GM19468 (cell line): ENCODE measurements around the gene STX4.
A peak's percentile ranks its signal among the peaks of the same experiment; 100 is the strongest.

Source experiments
- ATAC-seq: cut with Tn5 transposase; IDR thresholded peaks from one replicate; pipeline ENCODE4 v1.9.1; 2021; ENCODE audit warnings: mild to moderate bottlenecking, moderate library complexity, moderate number of reproducible peaks; ENCODE audit not compliant: unreplicated experiment; ENCODE audit errors: extremely low read depth

The STX4 gene

DNA sequence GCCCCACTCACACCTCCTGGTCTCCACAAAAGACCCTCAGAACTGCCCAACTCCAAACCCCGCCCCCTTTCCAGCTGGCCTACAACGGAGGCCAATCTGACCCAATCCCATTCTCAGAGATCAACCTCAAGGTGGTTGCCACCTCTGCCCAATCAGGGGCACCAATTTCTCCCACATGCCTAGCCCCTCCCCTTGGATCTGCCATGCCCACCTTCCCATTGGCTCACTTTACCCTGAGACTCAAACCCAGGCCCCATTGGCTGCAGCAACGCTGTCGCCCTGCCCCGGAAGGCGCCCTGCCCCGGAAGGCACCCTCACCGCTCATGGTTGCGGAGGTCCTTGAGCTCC is 30.1 kb downstream of the STX4 start:
- no peak for ATAC-seq

DNA sequence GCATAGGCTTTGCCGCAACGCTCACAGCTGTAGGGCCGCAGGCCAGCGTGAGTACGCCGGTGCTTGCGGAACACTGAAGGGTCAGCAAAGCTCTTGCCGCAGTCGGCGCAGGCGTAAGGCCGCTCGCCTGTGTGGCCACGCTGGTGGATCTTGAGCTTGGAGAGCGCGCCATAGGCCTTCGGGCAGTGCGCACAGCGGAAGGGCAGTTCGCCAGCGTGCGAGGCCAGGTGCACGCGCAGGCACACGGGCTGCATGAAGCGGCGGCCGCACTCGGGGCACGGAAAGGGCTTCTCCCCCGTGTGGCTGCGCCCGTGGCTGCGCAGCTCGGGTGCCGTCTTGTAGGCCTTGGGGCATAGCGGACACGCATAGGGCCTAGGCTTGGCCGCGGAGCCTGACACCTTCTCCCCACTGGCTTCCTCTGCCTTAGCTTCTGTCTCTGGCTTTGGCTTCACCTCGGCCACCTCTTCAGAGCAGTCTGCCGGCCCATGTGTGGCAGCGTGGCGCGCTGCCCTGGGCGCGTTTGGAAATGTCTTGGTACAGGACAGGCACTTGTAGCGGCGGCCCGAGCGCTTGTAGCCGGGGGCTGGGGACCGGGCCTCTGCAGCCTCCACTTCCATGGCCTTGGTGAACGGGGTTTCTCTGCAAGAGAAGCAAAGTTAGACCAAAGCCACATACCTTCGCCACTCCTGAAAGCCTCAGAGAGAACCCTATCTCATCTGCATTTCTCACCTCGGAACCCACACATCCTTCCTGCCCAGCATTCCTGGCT is 30.7 kb downstream of the STX4 start:
- ATAC-seq, result no peak

DNA sequence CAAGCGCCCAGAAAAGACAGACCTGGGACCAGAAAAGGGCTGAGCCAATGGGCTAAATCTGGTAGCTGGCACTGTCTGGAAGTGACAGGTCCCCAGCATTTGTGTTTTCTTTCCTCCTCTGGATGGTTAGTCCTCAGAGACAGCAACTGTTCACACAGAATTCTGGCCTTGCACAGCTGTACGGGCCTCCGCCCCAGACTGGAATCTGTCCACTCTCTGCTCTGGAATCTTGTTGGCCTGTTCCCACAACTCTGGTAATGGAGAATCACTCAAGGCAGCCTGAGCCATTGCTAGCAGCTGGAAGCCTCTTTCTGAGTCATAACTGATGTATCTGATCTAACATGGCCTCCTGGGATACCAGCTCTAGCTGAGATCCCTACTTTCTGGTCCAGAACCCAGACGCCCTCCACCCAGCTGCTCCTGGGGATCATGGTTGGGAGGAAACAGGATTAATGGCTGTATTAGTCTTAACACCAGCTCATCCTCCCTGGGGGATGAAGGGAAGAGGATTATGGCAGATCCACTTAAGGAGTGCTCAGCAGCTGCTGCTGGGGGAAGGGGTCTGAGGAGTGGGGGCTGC is 31.6 kb downstream of the STX4 start:
- ATAC-seq, result no peak

DNA sequence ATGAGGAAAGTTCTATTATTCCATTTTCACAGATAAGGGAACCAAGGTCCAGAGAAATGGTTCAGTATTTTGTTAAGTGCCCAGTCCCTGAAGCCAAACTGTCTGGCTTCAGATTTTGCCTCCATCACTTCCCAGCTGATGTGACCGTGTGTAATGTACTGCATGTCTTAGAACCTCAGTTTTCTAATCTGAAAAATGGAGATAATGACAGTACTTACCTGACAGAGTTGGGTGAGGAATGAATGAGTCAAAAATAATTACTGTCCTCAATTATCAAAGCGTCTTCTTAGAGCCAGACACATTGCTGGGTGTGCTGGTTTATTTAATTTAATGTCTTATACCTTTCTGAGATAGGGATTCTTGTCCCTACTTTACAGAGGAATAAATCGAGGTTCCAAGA is 34.0 kb downstream of the STX4 start:
- ATAC-seq, result no peak

DNA sequence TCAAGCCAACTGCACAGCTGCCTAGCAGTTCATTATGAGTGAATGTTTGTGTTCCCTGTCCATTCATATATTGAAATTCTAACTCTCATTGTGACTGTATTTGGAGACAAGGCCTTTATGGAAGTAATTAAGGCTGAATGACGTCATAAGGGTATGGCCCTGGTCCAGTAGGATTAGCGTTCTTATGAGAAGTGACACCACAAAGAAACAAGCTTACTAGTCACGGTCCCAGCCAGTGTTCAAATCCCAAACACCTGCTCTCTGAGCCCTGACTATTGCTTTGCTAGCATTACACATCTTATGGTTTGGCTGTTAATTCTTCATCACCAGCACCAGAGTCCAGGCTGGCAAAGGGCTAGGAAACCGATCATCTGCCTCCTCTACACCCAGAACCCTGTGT is 38.5 kb downstream of the STX4 start:
- ATAC-seq, result no peak

DNA sequence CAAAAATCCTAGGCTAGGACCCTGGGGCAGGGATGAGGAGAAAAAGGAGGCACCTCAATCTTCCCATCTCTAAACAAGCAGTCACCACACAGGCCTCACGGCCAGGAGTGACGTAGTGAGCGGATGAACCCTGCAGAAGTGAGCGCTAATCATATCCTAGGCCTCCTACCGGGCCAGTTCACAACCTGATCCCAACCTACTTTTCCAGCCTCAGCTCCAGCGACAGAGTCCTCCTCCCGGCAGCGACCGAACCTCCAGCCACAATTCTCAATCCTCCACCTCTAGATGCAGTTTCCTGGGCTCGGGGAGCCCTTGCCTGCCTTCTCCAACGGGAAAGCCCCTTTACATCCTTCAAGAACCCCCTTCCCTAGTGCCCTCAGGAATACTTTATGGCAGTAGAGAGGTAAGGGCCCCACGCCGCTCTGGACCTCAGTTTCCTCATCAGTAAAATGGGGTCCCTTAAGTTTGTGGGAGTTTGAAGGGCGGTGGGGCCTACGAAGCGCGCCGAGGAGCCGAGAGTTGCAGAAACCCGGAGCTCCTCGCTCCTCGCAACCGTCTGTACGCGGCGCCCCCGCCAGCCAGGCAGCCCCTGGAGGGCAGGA is 39.3 kb downstream of the STX4 start:
- no peak for ATAC-seq

DNA sequence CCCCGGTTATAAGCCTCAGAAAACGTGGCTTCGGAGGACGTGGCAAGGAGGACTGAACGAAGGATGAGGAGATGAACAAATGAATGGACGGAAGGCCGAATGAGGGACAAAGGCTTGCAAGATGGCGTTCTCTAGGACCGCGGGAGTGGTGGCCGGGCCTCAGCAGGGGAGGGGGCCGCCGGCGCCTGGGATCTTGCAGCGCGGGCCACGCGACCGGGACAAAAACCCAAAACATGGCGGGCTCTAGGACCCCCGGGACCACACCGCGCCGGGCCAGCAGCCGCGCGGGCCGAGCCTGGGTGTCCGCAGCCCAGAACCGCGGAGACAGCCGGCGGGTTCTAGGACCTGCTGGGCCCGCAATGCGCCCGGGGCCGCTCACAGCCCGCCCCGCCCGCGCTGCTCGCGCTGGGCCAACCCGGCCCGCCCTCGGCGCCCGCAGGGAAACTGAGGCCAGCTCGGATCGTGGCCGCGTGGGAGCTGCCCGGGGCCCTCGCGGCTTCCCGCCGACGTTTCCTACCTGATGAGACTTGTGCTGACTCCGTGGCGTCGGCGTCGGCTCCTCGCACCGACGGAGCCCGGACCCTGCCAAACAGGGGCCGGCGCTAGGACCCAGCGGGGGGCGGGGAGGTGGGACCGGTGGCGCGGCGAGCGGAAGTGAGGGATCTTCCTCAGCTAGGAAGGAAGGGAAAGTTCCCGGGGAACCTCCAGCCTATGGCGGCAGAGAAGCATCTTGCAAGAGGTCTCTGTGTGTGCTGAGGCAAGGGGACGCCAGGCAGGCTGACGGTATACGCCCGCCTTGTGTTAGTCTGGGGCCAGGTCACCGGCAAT is 40.0 kb downstream of the STX4 start:
- ATAC-seq, result peak; percentile 23

DNA sequence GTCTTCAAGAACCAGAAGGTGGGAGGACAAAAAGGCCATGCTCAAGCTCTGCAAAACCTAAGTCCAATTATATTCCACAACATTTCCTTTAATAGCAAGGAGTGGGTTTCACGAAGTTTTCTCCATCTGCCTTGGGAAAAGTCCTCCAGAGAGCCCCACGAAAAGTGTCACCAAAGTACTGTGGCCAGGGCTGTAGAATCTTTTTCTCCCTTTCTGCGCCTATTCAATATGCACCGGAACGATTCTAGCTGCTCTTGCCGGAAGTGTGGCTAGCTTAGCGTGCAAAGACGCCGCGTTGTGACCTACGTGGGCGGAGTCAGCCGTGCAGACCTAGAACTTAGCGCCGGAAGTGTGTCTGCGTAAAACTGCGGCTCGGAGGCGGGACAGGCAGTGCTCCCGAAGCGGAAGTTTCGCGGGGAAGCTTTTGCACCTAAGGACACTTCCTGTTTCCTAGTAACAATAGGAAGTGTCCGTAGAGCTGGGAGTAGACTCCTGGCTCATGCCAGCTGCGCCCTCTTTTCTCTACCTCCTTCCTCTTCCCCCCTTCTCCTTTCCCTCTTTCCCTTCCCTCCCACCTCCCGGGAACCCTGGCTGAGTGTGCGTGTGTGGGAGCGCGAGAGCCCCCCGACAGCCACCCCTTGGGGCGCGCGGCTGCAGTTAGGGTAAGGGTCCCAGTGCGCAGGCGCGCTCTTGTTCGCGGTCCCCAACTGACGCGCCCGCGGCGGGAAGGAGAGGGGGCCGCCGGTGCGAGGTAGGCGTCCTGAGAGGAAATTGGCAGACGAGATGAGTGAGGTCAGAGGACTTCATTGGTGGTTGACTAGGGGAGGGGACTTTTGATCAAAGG is 40.8 kb downstream of the STX4 start, which contains the start of the genes ZNF646 and ZNF668:
Gene ZNF646, plus strand, starts transcription at position 453 of the 844 bp plus-strand sequence. CDS start 1,903 bp downstream, outside the sequence.
Gene ZNF668, minus strand, starts transcription at position 271 of the 844 bp plus-strand sequence. CDS start 9,781 bp downstream, outside the sequence.
- ATAC-seq, result peak; percentile 28

DNA sequence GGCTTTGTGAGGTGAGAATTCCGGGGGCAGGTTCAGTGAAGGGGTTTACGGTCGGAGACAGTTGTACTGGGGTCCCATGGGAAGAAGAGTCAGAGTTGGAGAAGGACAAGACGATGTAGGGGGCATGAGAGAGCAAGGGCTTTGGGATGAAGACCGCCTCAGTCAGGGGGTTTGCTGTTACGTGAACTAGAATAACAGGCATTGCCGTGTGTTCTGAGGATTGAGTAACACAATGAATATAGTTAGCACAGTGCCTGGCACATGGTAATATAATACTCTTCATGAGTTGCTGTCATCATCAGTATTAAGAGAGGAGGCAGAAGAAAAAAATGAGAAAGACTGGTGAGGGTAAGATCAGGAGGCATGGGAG is 41.4 kb downstream of the STX4 start:
- no peak for ATAC-seq

DNA sequence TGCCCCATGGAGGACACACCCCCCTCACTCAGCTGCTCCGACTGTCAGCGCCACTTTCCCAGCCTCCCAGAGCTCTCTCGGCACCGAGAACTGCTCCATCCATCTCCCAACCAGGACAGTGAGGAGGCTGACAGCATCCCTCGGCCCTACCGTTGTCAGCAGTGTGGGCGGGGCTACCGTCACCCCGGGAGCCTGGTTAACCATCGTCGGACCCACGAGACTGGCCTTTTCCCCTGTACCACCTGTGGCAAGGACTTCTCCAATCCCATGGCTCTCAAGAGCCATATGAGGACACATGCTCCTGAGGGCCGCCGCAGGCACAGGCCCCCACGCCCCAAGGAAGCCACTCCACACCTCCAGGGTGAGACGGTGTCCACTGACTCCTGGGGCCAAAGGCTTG is 43.0 kb downstream of the STX4 start:
- ATAC-seq, result no peak

DNA sequence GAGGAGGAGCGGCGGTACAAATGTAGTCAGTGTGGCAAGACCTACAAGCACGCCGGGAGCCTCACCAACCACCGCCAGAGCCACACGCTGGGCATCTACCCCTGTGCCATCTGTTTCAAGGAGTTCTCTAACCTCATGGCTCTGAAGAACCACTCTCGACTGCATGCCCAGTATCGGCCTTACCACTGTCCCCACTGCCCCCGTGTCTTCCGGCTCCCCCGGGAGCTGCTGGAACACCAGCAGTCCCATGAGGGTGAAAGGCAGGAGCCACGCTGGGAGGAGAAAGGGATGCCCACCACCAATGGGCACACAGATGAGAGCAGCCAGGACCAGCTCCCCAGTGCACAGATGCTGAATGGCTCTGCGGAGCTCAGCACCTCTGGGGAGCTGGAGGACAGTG is 43.7 kb downstream of the STX4 start:
- ATAC-seq, result no peak

DNA sequence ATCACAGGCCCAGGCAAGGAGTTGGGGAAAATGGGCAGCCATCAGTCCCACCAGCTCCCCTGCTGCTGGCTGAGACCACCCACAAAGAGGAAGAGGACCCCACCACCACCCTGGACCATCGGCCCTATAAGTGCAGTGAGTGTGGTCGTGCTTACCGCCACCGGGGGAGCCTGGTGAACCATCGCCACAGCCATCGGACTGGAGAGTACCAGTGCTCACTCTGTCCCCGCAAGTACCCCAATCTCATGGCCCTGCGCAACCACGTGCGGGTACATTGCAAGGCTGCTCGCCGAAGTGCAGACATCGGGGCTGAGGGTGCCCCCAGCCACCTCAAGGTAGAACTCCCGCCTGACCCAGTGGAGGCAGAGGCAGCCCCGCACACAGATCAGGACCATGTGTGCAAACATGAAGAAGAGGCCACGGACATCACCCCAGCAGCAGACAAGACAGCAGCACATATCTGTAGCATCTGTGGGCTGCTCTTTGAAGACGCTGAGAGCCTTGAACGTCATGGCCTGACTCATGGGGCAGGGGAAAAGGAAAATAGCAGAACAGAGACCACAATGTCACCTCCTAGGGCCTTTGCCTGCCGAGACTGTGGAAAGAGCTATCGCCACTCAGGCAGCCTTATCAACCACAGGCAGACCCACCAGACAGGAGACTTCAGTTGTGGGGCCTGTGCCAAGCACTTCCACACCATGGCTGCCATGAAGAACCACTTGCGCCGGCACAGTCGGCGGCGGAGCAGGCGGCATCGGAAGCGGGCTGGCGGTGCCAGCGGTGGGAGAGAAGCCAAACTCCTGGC is 44.4 kb downstream of the STX4 start:
- no peak for ATAC-seq

DNA sequence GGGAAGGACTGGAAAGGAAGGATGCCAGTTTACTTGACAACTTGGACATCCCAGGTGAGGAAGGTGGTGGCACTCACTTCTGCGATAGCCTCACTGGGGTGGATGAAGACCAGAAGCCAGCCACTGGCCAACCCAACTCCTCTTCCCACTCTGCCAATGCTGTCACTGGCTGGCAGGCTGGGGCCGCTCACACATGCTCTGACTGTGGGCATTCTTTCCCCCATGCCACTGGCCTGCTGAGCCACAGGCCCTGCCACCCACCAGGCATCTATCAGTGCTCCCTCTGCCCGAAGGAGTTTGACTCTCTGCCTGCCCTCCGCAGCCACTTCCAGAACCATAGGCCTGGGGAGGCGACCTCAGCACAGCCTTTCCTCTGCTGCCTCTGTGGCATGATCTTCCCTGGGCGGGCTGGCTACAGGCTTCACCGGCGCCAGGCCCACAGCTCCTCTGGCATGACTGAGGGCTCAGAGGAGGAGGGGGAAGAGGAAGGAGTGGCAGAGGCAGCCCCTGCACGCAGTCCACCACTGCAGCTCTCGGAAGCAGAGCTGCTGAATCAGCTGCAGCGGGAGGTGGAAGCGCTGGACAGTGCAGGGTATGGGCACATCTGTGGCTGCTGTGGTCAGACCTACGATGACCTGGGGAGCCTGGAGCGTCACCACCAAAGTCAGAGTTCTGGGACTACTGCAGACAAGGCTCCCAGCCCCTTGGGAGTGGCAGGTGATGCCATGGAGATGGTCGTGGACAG is 45.4 kb downstream of the STX4 start:
- ATAC-seq, result no peak

DNA sequence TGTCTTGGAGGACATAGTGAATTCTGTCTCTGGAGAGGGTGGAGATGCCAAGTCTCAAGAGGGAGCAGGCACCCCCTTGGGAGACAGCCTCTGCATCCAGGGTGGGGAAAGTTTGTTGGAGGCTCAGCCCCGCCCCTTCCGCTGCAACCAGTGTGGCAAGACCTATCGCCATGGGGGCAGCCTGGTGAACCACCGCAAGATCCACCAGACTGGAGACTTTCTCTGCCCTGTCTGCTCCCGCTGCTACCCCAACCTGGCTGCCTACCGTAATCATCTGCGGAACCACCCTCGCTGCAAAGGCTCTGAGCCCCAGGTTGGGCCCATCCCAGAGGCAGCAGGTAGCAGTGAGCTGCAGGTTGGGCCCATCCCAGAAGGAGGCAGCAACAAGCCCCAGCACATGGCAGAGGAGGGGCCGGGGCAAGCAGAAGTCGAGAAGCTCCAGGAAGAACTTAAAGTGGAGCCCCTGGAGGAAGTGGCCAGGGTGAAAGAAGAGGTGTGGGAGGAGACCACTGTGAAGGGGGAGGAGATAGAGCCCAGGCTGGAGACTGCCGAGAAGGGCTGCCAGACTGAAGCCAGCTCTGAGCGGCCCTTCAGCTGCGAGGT is 46.1 kb downstream of the STX4 start:
- no peak for ATAC-seq

DNA sequence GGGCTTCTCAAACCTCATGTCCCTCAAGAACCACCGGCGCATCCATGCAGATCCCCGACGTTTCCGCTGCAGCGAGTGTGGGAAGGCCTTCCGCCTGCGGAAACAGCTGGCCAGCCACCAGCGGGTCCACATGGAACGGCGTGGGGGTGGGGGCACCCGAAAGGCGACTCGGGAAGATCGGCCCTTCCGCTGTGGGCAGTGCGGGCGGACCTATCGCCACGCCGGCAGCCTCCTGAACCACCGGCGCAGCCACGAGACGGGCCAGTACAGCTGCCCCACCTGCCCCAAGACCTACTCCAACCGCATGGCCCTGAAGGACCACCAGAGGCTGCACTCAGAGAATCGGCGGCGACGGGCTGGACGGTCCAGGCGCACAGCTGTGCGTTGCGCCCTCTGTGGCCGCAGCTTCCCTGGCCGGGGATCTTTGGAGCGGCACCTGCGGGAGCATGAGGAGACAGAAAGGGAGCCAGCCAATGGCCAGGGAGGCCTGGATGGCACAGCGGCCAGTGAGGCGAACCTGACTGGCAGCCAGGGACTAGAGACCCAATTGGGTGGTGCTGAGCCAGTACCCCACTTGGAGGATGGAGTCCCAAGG is 46.8 kb downstream of the STX4 start:
- no peak for ATAC-seq

DNA sequence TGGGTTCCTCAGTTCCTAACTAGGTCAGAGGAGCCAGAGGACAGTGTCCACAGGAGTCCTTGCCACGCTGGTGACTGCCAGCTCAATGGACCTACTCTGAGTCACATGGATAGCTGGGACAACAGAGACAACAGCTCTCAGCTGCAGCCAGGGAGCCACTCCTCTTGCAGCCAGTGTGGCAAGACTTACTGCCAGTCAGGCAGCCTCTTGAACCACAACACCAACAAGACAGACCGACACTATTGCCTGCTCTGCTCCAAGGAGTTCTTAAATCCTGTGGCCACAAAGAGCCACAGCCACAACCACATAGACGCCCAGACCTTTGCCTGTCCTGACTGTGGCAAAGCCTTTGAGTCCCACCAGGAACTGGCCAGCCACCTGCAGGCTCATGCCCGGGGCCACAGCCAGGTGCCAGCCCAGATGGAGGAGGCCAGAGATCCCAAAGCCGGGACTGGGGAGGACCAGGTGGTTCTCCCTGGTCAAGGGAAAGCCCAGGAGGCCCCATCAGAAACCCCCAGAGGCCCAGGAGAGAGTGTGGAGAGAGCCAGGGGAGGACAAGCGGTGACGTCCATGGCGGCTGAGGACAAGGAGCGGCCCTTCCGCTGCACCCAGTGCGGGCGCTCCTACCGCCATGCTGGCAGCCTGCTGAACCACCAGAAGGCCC is 47.5 kb downstream of the STX4 start:
- no peak for ATAC-seq
